ENCODE data around the gene NHLH2. TPM values are rescaled to one million over a fixed set of nuclear protein-coding genes. Genes with fewer than 3 reads are reported as not detected.

NHLH2 gene
- polyA plus RNA-seq, 1 experiment = not detected

GRCh38 chr1:115828101-115829022, 12.6 kb downstream of the NHLH2 start:
- POLR2A ChIA-PET = no interaction called here
- TF ChIP-seq, protein P1, sequence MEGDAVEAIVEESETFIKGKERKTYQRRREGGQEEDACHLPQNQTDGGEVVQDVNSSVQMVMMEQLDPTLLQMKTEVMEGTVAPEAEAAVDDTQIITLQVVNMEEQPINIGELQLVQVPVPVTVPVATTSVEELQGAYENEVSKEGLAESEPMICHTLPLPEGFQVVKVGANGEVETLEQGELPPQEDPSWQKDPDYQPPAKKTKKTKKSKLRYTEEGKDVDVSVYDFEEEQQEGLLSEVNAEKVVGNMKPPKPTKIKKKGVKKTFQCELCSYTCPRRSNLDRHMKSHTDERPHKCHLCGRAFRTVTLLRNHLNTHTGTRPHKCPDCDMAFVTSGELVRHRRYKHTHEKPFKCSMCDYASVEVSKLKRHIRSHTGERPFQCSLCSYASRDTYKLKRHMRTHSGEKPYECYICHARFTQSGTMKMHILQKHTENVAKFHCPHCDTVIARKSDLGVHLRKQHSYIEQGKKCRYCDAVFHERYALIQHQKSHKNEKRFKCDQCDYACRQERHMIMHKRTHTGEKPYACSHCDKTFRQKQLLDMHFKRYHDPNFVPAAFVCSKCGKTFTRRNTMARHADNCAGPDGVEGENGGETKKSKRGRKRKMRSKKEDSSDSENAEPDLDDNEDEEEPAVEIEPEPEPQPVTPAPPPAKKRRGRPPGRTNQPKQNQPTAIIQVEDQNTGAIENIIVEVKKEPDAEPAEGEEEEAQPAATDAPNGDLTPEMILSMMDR (IDR thresholded peaks at IDR 0.05; ENCODE audit: low read depth, low read length) = no peak
- Histone ChIP-seq H3K27ac (ENCODE audit: low read depth, low read length) (no peak overlapping the region), H3K9me3 (ENCODE audit: control insufficient read depth, insufficient read depth, low read length) (no peaks in the 10 kb centered on the region; the same call in 1 of the 2 replicates), H3K4me3 (ENCODE audit: low read depth, low read length) (peak overlapping the region; percentile 31), H3K27me3 (ENCODE audit: control insufficient read depth, insufficient read depth, low read length) (peaks cover 24% of the 10 kb centered on the region)
- CTCF ChIA-PET = interaction anchor here (1.0 kb wide), 1 partner anchor 19 kb away, joined by 3 read pairs; no protein-coding TSS in a partner anchor
- no peak for DNase-seq (ENCODE audit: low read depth, low spot score)

- CTCF ChIA-PET = no interaction called here
- no peak overlapping the region for H3K4me3 ChIP-seq (ENCODE audit: low read depth, low read length)
Measured at GRCh38 chr1:115827452-115828044, 13.4 kb downstream of the NHLH2 start.

GRCh38 chr1:115826628-115827027, 14.3 kb downstream of the NHLH2 start:
- Histone ChIP-seq H3K27ac (ENCODE audit: low read depth, low read length) (no peak overlapping the region), H3K9me3 (ENCODE audit: control insufficient read depth, insufficient read depth, low read length) (no peaks in the 10 kb centered on the region; the same call in 1 of the 2 replicates), H3K4me3 (ENCODE audit: low read depth, low read length) (no peak overlapping the region), H3K27me3 (ENCODE audit: control insufficient read depth, insufficient read depth, low read length) (peaks cover 24% of the 10 kb centered on the region)
- POLR2A ChIA-PET = no interaction called here
- CTCF ChIA-PET = no interaction called here
- TF ChIP-seq, protein P1 (IDR thresholded peaks at IDR 0.05; ENCODE audit: low read depth, low read length) = no peak
- no peak for DNase-seq (ENCODE audit: low read depth, low spot score)

More at GRCh38 chr1:115827452-115828044, 13.4 kb downstream of the NHLH2 start:
- no peaks in the 10 kb centered on the region; the same call in 1 of the 2 replicates for H3K9me3 ChIP-seq (ENCODE audit: control insufficient read depth, insufficient read depth, low read length)
- POLR2A ChIA-PET = no interaction called here
- H3K27ac ChIP-seq (ENCODE audit: low read depth, low read length) = no peak overlapping the region
- H3K27me3 ChIP-seq (ENCODE audit: control insufficient read depth, insufficient read depth, low read length) = peaks cover 24% of the 10 kb centered on the region
- no peak for DNase-seq (ENCODE audit: low read depth, low spot score)
- TF ChIP-seq, protein P1 (IDR thresholded peaks at IDR 0.05; ENCODE audit: low read depth, low read length) = no peak

DNA sequence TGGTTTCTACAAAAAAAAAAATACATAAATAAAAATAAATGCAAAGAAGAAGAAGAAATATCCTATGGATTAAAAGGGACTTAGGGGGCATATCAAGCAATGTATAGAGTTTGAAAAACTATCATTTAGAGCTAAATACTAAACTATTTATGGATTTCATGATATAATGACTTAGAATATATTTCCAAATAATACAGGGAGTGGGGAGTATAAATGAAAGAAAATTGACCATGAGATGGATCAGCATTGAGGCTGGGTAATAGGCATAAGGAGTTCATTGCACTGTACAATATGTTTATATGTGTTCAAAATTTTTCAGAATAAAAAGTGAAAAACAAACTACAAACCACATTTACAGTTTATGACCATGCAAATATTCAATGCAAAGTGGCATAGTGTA, 18.8 kb downstream of the NHLH2 start:
- no peak for DNase-seq (ENCODE audit: low read depth, low spot score)
- Histone ChIP-seq H3K27ac (ENCODE audit: low read depth, low read length) (no peak overlapping the region), H3K27me3 (ENCODE audit: control insufficient read depth, insufficient read depth, low read length) (peaks cover 11% of the 10 kb centered on the region), H3K9me3 (ENCODE audit: control insufficient read depth, insufficient read depth, low read length) (no peaks in the 10 kb centered on the region), H3K4me3 (ENCODE audit: low read depth, low read length) (no peak overlapping the region)
- CTCF ChIA-PET = interaction anchor here (1.1 kb wide), 1 partner anchor 50 kb away, joined by 3 read pairs; no protein-coding TSS in a partner anchor
- TF ChIP-seq, protein P1 (IDR thresholded peaks at IDR 0.05; ENCODE audit: low read depth, low read length) = no peak
- POLR2A ChIA-PET = no interaction called here

GRCh38 chr1:115815694-115816093, 25.2 kb downstream of the NHLH2 start:
- no peaks in the 10 kb centered on the region for H3K9me3 ChIP-seq (ENCODE audit: control insufficient read depth, insufficient read depth, low read length)
- no peak for DNase-seq (ENCODE audit: low read depth, low spot score)
- H3K27me3 ChIP-seq (ENCODE audit: control insufficient read depth, insufficient read depth, low read length) = no peaks in the 10 kb centered on the region
- H3K4me3 ChIP-seq (ENCODE audit: low read depth, low read length) = no peak overlapping the region
- no peak overlapping the region for H3K27ac ChIP-seq (ENCODE audit: low read depth, low read length)
- ChIA-PET CTCF (interaction anchor here (0.9 kb wide), 1 partner anchor 8 kb away, joined by 4 read pairs; no protein-coding TSS in a partner anchor), POLR2A (no interaction called here)
- TF ChIP-seq, protein P1 (IDR thresholded peaks at IDR 0.05; ENCODE audit: low read depth, low read length) = no peak
